Duodenal mucosa (tissue), 2 donors: ENCODE results near the gene PTPRN2.

Source experiments
- H3K27ac ChIP-seq: one replicate; pipeline ENCODE4 v1.7.0; 2013; ENCODE audit warnings: low read depth, low read length
- H3K27me3 ChIP-seq, 2 donors: one replicate each; pipeline ENCODE4 v1.7.0; 2013; ENCODE audit warnings: low read length in 2 of 2, control low read depth in 1 of 2; ENCODE audit not compliant: insufficient read depth in 2 of 2, control insufficient read depth in 1 of 2
- H3K36me3 ChIP-seq, 2 donors: one replicate each; pipeline ENCODE4 v1.7.0; 2013; ENCODE audit warnings: low read length in 2 of 2, control low read depth in 1 of 2; ENCODE audit not compliant: insufficient read depth in 2 of 2, control insufficient read depth in 1 of 2
- H3K4me1 ChIP-seq, 2 donors: one replicate each; pipeline ENCODE4 v1.7.0; 2013; ENCODE audit warnings: low read length in 2 of 2, control low read depth in 1 of 2; ENCODE audit not compliant: insufficient read depth in 2 of 2, control insufficient read depth in 1 of 2
- H3K4me3 ChIP-seq, 2 donors: one replicate each; pipeline ENCODE4 v1.7.0; 2013; ENCODE audit warnings: low read length in 2 of 2, low read depth in 1 of 2
- H3K9ac ChIP-seq, 2 donors: one replicate each; pipeline ENCODE4 v1.7.0; 2013; ENCODE audit warnings: low read length in 2 of 2, low read depth in 1 of 2
- H3K9me3 ChIP-seq, 2 donors: one replicate each; pipeline ENCODE4 v1.7.0; 2013; ENCODE audit warnings: low read length in 2 of 2, control low read depth in 1 of 2; ENCODE audit not compliant: control insufficient read depth in 1 of 2

The PTPRN2 gene

GRCh38 chr7:157992511-157993160 lies 595.0 kb downstream of the PTPRN2 start:
- no peaks in the 10 kb centered on the region for H3K36me3 ChIP-seq
- peaks cover 0 to 5% of the 10 kb centered on the region in 2 donors for H3K4me1 ChIP-seq
- H3K4me3 ChIP-seq, result no peak overlapping the region
- H3K9ac ChIP-seq, result no peak overlapping the region
- no peaks in the 10 kb centered on the region for H3K27me3 ChIP-seq
- peaks cover 0 to 3% of the 10 kb centered on the region in 2 donors for H3K9me3 ChIP-seq
- no peak overlapping the region for H3K27ac ChIP-seq

- H3K27me3 ChIP-seq, result no peaks in the 10 kb centered on the region
Observed at GRCh38 chr7:157991761-157992160, 595.9 kb downstream of the PTPRN2 start.

GRCh38 chr7:157991351-157991750 lies 596.3 kb downstream of the PTPRN2 start:
- no peaks in the 10 kb centered on the region for H3K36me3 ChIP-seq
- H3K27ac ChIP-seq, result no peak overlapping the region
- H3K4me3 ChIP-seq, result no peak overlapping the region
- H3K9ac ChIP-seq, result no peak overlapping the region
- H3K27me3 ChIP-seq, result no peaks in the 10 kb centered on the region
- peaks cover 0 to 3% of the 10 kb centered on the region in 2 donors for H3K9me3 ChIP-seq
- H3K4me1 ChIP-seq, result peaks cover 0 to 5% of the 10 kb centered on the region in 2 donors

More at GRCh38 chr7:157991761-157992160, 595.9 kb downstream of the PTPRN2 start:
- peaks cover 0 to 3% of the 10 kb centered on the region in 2 donors for H3K9me3 ChIP-seq
- no peak overlapping the region for H3K4me3 ChIP-seq
- no peak overlapping the region for H3K27ac ChIP-seq
- H3K36me3 ChIP-seq, result no peaks in the 10 kb centered on the region
- H3K9ac ChIP-seq, result no peak overlapping the region
- H3K4me1 ChIP-seq, result peaks cover 0 to 5% of the 10 kb centered on the region in 2 donors

GRCh38 chr7:157990881-157991250 lies 596.8 kb downstream of the PTPRN2 start:
- Histone ChIP-seq H3K36me3 (no peaks in the 10 kb centered on the region), H3K9ac (no peak overlapping the region), H3K27ac (no peak overlapping the region), H3K27me3 (no peaks in the 10 kb centered on the region), H3K4me3 (no peak overlapping the region), H3K9me3 (peaks cover 0 to under 1% of the 10 kb centered on the region in 2 donors), H3K4me1 (peaks cover 0 to 5% of the 10 kb centered on the region in 2 donors)

GRCh38 chr7:157990226-157990880 lies 597.3 kb downstream of the PTPRN2 start:
- Histone ChIP-seq H3K4me3 (no peak overlapping the region), H3K36me3 (no peaks in the 10 kb centered on the region), H3K27me3 (no peaks in the 10 kb centered on the region), H3K4me1 (peaks cover 0 to 5% of the 10 kb centered on the region in 2 donors), H3K9me3 (no peaks in the 10 kb centered on the region), H3K27ac (no peak overlapping the region), H3K9ac (no peak overlapping the region)

- H3K36me3 ChIP-seq, result no peaks in the 10 kb centered on the region
- H3K27ac ChIP-seq, result no peak overlapping the region
- no peak overlapping the region for H3K4me3 ChIP-seq
- H3K9me3 ChIP-seq, result no peaks in the 10 kb centered on the region
- H3K27me3 ChIP-seq, result no peaks in the 10 kb centered on the region
- no peak overlapping the region for H3K9ac ChIP-seq
- H3K4me1 ChIP-seq, result peaks cover 0 to 5% of the 10 kb centered on the region in 2 donors
Observed at GRCh38 chr7:157989589-157989988, 598.0 kb downstream of the PTPRN2 start.

GRCh38 chr7:157987906-157988305 lies 599.7 kb downstream of the PTPRN2 start:
- Histone ChIP-seq H3K36me3 (no peaks in the 10 kb centered on the region), H3K4me1 (peaks cover 0 to 5% of the 10 kb centered on the region in 2 donors), H3K9me3 (no peaks in the 10 kb centered on the region), H3K27me3 (no peaks in the 10 kb centered on the region), H3K9ac (no peak overlapping the region), H3K27ac (no peak overlapping the region), H3K4me3 (no peak overlapping the region)

GRCh38 chr7:157986051-157986450 lies 601.6 kb downstream of the PTPRN2 start:
- Histone ChIP-seq H3K9me3 (no peaks in the 10 kb centered on the region), H3K27me3 (no peaks in the 10 kb centered on the region), H3K36me3 (no peaks in the 10 kb centered on the region), H3K4me3 (no peak overlapping the region), H3K9ac (no peak overlapping the region), H3K4me1 (peaks cover 0 to 3% of the 10 kb centered on the region in 2 donors), H3K27ac (no peak overlapping the region)

- Histone ChIP-seq H3K9ac (no peak overlapping the region), H3K27ac (no peak overlapping the region), H3K4me3 (no peak overlapping the region), H3K9me3 (no peaks in the 10 kb centered on the region), H3K27me3 (no peaks in the 10 kb centered on the region), H3K36me3 (no peaks in the 10 kb centered on the region), H3K4me1 (no peaks in the 10 kb centered on the region)
Observed at GRCh38 chr7:157985636-157986035, 602.0 kb downstream of the PTPRN2 start.

- H3K9me3 ChIP-seq, result no peaks in the 10 kb centered on the region
Observed at GRCh38 chr7:157984423-157985163, 603.0 kb downstream of the PTPRN2 start.

More at GRCh38 chr7:157984423-157985163, 603.0 kb downstream of the PTPRN2 start:
- H3K27me3 ChIP-seq, result no peaks in the 10 kb centered on the region
- no peaks in the 10 kb centered on the region for H3K4me1 ChIP-seq
- H3K36me3 ChIP-seq, result no peaks in the 10 kb centered on the region
- no peak overlapping the region for H3K27ac ChIP-seq
- H3K4me3 ChIP-seq, result no peak overlapping the region
- no peak overlapping the region for H3K9ac ChIP-seq
